Measurements from ENCODE around the gene ADAMTS4.

Gene ADAMTS4, protein sequence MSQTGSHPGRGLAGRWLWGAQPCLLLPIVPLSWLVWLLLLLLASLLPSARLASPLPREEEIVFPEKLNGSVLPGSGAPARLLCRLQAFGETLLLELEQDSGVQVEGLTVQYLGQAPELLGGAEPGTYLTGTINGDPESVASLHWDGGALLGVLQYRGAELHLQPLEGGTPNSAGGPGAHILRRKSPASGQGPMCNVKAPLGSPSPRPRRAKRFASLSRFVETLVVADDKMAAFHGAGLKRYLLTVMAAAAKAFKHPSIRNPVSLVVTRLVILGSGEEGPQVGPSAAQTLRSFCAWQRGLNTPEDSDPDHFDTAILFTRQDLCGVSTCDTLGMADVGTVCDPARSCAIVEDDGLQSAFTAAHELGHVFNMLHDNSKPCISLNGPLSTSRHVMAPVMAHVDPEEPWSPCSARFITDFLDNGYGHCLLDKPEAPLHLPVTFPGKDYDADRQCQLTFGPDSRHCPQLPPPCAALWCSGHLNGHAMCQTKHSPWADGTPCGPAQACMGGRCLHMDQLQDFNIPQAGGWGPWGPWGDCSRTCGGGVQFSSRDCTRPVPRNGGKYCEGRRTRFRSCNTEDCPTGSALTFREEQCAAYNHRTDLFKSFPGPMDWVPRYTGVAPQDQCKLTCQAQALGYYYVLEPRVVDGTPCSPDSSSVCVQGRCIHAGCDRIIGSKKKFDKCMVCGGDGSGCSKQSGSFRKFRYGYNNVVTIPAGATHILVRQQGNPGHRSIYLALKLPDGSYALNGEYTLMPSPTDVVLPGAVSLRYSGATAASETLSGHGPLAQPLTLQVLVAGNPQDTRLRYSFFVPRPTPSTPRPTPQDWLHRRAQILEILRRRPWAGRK

DNA sequence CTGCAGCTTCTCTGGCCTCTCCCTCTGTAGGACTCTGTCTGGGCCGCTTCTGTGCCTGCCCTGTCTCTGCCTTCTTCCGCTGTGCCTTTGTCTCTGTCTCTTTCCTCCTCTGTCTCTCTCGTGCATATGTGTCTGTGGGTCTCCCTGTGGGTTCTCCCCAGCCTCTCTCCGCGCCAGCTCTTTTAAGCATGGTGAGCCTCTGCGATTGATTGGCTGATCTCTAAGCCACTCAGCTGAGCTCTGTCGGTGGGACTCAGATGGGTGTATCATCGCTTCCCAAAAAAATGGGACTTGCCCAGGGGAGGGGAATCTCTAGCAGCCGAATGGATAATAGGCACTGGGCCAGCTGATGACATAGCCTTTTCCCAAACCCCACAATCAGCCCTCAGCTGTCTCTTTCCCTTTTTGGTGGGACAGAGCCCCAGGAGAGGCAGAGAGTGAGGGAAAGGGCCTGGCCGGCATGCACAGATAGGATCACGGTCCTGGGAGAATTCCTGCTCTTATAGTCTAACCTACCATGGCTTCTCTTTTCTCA is at the start of gene ADAMTS4:
Gene ADAMTS4 (minus strand): TSS at position 158 of the 535 bp plus-strand sequence. CDS start 427 bp downstream, outside the sequence.
- TF ChIP-seq, protein P1, sequence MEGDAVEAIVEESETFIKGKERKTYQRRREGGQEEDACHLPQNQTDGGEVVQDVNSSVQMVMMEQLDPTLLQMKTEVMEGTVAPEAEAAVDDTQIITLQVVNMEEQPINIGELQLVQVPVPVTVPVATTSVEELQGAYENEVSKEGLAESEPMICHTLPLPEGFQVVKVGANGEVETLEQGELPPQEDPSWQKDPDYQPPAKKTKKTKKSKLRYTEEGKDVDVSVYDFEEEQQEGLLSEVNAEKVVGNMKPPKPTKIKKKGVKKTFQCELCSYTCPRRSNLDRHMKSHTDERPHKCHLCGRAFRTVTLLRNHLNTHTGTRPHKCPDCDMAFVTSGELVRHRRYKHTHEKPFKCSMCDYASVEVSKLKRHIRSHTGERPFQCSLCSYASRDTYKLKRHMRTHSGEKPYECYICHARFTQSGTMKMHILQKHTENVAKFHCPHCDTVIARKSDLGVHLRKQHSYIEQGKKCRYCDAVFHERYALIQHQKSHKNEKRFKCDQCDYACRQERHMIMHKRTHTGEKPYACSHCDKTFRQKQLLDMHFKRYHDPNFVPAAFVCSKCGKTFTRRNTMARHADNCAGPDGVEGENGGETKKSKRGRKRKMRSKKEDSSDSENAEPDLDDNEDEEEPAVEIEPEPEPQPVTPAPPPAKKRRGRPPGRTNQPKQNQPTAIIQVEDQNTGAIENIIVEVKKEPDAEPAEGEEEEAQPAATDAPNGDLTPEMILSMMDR (IDR thresholded peaks at IDR 0.05; ENCODE audit: extremely low read depth, missing control alignments), result no peak
- DNase-seq (ENCODE audit: low spot score), result no peak

DNA sequence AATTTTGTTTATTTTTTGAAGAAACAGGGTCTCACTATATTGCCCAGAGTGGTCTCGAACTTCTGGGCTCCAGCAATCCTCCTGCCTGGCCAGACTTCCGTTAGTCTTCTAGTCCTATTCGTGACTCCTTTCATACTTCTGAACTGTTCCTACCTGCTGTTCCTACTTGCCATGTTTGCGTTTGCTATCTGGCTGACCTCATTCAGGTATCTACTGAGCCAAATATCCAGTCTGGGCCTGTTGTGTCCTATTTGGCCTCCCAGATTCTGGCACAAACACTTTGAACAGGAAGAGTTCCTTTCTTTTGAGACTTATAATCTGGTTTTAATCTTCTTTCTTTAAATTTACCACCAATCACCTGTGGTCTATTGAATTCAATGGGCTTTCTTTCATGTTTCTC is 46.0 kb upstream of the ADAMTS4 start:
- TF ChIP-seq, protein P1 (IDR thresholded peaks at IDR 0.05; ENCODE audit: extremely low read depth, missing control alignments), result no peak
- no peak for DNase-seq (ENCODE audit: low spot score)

DNA sequence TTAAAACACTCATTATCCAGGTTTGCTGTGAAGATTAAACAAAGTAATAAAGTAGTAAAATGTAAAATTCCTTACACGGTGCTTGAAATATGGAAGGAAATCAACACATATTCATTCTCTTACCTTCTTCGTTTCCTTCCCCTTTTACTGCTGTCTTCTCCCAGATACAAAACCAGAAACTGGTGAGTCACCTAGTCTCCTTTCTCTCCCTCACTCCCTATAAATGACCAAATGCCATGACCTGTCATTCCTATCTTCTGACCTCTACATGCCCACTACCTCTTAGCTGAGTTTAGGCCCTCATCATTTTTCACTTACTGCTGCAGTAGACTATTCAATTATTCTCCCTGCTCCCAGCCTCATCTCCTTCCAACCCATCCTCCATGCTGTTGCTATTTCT is 43.5 kb upstream of the ADAMTS4 start:
- no peak for DNase-seq (ENCODE audit: low spot score)
- TF ChIP-seq, protein P1 (IDR thresholded peaks at IDR 0.05; ENCODE audit: extremely low read depth, missing control alignments), result no peak

DNA sequence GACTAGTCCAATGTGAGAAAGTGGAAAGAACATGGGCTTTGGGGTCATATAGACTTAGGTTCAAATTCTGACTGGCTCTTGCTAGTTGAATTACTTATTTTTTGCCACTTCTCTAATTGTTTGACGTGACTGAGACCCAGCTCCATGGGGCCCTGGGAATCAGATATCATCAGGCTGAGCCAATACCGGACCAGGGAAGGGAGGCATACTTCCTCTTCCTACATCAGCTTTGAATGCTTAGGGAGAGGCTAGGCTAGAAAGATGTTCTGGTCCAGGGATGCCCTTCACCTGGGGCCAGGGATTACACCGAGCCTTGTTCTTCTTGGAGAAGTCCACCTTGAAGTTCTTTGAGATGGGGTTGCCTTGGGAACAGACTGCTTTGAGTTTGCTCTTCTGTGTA is 42.8 kb upstream of the ADAMTS4 start:
- no peak for DNase-seq (ENCODE audit: low spot score)
- TF ChIP-seq, protein P1 (IDR thresholded peaks at IDR 0.05; ENCODE audit: extremely low read depth, missing control alignments), result no peak

DNA sequence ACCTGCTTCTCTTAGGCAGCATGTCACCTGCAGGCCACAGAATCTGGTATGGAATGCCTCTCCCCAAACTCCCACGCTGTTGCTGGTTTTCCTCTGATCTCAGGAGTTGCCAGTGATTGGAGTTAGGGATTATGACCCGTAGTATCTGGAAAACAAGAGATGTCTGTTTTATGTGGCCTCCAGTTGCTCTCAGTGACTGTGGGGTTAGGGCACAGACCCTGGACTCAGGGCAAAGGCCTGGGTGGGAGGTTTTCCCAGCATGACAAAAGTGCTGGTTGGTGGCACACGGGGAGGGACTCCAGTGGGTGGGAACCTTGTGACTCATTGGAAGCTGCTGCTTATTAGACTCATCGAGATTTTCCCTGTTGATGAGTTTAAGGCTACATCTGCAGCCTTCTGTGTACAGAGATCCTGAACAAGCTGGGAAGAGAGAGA is 39.2 kb upstream of the ADAMTS4 start, which contains the start of gene NR1I3:
Gene NR1I3 (minus strand): TSS at position 165 of the 435 bp plus-strand sequence. CDS start 1,638 bp downstream, outside the sequence.
- DNase-seq (ENCODE audit: low spot score), result no peak
- TF ChIP-seq, protein P1 (IDR thresholded peaks at IDR 0.05; ENCODE audit: extremely low read depth, missing control alignments), result no peak

DNA sequence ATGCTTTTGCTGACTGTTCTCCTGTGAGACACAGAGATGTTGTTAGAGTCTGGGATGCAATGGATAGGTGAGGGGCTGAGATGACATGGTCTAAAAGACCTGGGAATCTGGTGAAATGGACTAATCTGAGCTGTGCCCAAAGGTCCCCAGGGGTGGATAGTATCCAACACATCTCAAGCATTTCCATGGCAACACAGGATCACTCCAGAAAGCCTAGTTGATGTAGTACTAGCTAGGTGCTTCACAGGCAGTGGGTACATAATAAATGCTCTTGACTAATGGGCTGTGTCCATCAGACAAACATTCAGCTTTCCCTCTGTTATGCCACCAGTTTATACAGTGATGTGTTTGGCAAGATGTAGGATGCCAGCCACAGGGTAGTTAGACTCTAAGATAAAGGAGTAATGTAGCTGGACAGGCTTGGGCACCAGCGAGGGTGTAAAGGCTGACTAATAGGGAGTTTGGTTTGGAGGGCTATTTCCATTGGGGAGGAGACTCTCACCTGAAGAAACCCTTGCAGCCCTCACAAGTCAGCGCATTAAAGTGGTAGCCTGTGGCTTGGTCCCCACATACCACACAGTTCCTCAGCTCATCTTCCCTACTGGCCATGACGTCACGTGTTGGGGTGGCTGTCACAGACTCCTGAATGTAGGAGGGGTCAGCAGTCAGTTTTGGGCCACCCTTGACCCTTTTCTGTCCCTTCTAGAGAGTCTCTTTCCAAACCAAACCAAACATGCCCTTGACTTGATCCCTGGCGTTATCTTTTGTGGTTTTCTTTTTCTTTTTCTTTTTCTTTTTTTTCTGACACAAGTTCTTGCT is 37.3 kb upstream of the ADAMTS4 start:
- TF ChIP-seq, protein P1 (IDR thresholded peaks at IDR 0.05; ENCODE audit: extremely low read depth, missing control alignments), result no peak

More for the DNA sequence above, 37.3 kb upstream of the ADAMTS4 start:
- DNase-seq (ENCODE audit: low spot score), result no peak

All from GM20000 (cell line).